Measurements from ENCODE around the gene UBL3.

Gene UBL3

DNA sequence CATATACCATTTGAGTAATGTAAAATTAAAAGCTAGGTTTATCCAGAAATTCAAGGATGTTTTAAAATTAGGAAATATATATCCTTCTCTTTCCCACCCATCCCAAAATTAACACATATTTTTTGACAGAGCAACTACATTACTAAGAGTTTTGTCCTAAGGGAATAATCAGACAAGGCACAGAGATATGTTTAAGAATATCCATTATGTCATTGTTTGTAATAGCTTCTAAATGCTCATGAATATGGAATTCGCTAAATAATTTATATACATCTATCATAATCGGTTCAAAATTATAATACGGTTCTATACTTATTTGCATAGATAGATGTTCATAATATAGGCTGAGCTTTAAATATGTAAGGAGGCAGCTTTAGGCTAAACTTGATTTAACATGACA is 9.8 kb downstream of the UBL3 start:
- Histone ChIP-seq H3K27me3 (replicated peaks; ENCODE audit: control insufficient read depth, insufficient read depth, low read length) (no peaks in the 10 kb centered on the region), H3K9ac (ENCODE audit: low read length) (no peak overlapping the region), H3K4me3 (ENCODE audit: low read length) (no peak overlapping the region), H3K36me3 (ENCODE audit: control insufficient read depth, insufficient read depth, low read length, severe bottlenecking) (no peaks in the 10 kb centered on the region), H3K9me3 (ENCODE audit: control insufficient read depth, low read length) (no peaks in the 10 kb centered on the region), H3K4me1 (ENCODE audit: control insufficient read depth, insufficient read depth, low read length) (peaks cover 32% of the 10 kb centered on the region)
- DNase-seq (ENCODE audit: low read depth): no peak

GRCh38 chr13:29835280-29836061 is 14.9 kb downstream of the UBL3 start:
- Histone ChIP-seq H3K9ac (ENCODE audit: low read length) (no peak overlapping the region), H3K4me1 (ENCODE audit: control insufficient read depth, insufficient read depth, low read length) (peaks cover 14% of the 10 kb centered on the region), H3K9me3 (ENCODE audit: control insufficient read depth, low read length) (no peaks in the 10 kb centered on the region), H3K36me3 (ENCODE audit: control insufficient read depth, insufficient read depth, low read length, severe bottlenecking) (no peaks in the 10 kb centered on the region), H3K27me3 (replicated peaks; ENCODE audit: control insufficient read depth, insufficient read depth, low read length) (no peaks in the 10 kb centered on the region), H3K4me3 (ENCODE audit: low read length) (no peak overlapping the region)
- DNase-seq (ENCODE audit: low read depth): no peak

GRCh38 chr13:29832761-29833298 is 17.6 kb downstream of the UBL3 start:
- Histone ChIP-seq H3K27me3 (replicated peaks; ENCODE audit: control insufficient read depth, insufficient read depth, low read length) (no peaks in the 10 kb centered on the region), H3K9ac (ENCODE audit: low read length) (no peak overlapping the region), H3K4me1 (ENCODE audit: control insufficient read depth, insufficient read depth, low read length) (peaks cover 5% of the 10 kb centered on the region), H3K9me3 (ENCODE audit: control insufficient read depth, low read length) (no peaks in the 10 kb centered on the region), H3K4me3 (ENCODE audit: low read length) (no peak overlapping the region), H3K36me3 (ENCODE audit: control insufficient read depth, insufficient read depth, low read length, severe bottlenecking) (no peaks in the 10 kb centered on the region)
- DNase-seq (ENCODE audit: low read depth): no peak

DNA sequence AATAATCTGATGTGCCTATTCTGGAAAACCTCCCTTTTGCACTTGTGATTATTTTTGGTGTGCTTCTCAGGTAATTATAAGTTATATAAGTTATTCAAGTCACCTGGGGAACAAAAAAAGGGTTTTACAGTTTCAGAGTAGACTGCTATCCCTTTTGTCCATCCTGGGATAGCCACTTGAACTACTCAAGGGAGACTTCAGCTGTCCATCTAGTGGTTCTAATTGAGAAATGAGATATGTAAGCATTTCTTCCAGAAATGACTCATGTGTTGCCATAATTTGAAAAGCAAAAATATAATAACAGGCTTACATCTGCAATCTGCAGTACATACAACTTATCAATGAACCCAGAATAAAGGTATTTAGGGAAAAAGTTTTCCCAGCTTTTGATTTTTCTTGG is 20.4 kb downstream of the UBL3 start:
- no peak for DNase-seq (ENCODE audit: low read depth)
- Histone ChIP-seq H3K27me3 (replicated peaks; ENCODE audit: control insufficient read depth, insufficient read depth, low read length) (no peaks in the 10 kb centered on the region), H3K4me3 (ENCODE audit: low read length) (no peak overlapping the region), H3K9ac (ENCODE audit: low read length) (no peak overlapping the region), H3K9me3 (ENCODE audit: control insufficient read depth, low read length) (no peaks in the 10 kb centered on the region), H3K4me1 (ENCODE audit: control insufficient read depth, insufficient read depth, low read length) (peaks cover 5% of the 10 kb centered on the region), H3K36me3 (ENCODE audit: control insufficient read depth, insufficient read depth, low read length, severe bottlenecking) (no peaks in the 10 kb centered on the region)

DNA sequence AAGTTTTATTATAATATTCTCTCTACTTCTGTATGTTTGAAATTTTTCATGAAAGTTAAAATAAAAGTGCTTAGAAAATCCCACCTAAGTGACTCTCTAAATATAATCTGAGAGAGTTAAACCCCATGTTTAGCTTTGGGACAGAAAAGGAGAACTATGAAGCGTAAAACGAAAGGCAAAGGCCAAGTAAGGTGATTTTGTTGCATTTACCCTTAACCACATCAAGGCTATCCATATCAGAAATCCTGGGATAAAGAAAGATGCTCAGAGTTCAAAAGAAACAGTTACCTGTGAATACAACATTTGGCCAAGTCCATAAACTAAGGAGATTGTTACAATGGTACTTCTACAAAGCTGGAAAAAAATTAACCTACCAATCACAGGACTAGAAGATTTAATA is 31.3 kb downstream of the UBL3 start:
- peaks cover 11% of the 10 kb centered on the region for H3K4me1 ChIP-seq (ENCODE audit: control insufficient read depth, insufficient read depth, low read length)
- H3K9me3 ChIP-seq (ENCODE audit: control insufficient read depth, low read length): no peaks in the 10 kb centered on the region
- H3K27me3 ChIP-seq (replicated peaks; ENCODE audit: control insufficient read depth, insufficient read depth, low read length): no peaks in the 10 kb centered on the region
- no peaks in the 10 kb centered on the region for H3K36me3 ChIP-seq (ENCODE audit: control insufficient read depth, insufficient read depth, low read length, severe bottlenecking)
- no peak for DNase-seq (ENCODE audit: low read depth)
- H3K4me3 ChIP-seq (ENCODE audit: low read length): no peak overlapping the region
- no peak overlapping the region for H3K9ac ChIP-seq (ENCODE audit: low read length)

DNA sequence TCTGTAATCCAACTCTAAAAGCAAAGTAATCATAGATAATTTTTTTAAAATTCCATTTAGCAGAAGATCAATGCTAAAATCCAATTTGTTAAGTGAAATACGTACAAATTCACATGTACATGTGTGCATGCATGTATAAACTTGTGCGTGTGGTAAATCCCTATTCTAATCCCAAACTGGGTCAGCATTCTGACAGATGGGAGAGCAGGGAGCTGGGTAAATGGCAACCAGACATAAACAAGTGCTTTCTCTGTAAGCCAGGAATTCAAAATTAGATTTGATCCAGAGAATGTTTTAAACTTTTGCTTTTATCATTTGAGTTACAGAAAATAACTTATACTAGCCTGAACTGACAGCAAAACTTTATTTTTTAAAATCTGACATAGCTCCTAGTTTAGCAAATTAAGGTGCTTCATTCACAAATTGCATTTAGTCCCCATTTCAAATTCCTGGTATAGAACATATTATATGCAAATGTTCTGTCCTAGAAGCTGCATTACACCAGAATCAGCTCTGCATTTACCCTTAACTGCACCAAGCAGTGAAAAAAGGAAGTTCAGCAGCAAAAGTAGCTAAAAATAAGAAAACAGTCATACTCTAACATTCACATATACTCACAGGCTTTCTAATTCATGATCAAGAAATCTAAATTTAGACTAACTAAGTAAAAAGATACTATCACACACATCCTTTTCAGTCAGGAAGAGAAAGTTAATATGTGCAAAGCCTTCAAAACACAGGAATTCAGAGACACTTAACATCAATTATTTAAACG is 32.6 kb downstream of the UBL3 start:
- H3K27me3 ChIP-seq (replicated peaks; ENCODE audit: control insufficient read depth, insufficient read depth, low read length): no peaks in the 10 kb centered on the region
- no peaks in the 10 kb centered on the region for H3K36me3 ChIP-seq (ENCODE audit: control insufficient read depth, insufficient read depth, low read length, severe bottlenecking)
- peak overlapping the region; percentile 13 for H3K4me3 ChIP-seq (ENCODE audit: low read length)
- H3K9me3 ChIP-seq (ENCODE audit: control insufficient read depth, low read length): no peaks in the 10 kb centered on the region
- H3K4me1 ChIP-seq (ENCODE audit: control insufficient read depth, insufficient read depth, low read length): peaks cover 11% of the 10 kb centered on the region
- DNase-seq (ENCODE audit: low read depth): no peak
- no peak overlapping the region for H3K9ac ChIP-seq (ENCODE audit: low read length)

DNA sequence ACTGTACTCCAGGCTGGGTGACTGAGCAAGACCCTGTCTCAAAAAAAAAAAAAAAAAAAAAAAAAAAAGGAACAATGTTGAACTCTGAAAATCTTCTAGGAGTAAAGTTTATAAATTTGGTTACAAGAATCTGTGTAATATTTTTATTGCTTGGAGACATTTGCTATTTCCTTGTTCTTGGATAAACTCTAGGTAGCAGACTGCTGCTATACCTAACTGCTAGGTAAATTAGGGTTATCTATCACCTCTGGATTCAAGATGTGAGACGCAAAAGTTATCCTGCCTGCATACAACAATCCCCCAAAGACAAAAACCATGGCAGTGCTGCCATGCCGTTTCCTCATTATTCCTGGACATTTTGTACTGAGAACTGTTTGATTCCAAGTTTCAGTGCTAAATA is 33.7 kb downstream of the UBL3 start:
- H3K36me3 ChIP-seq (ENCODE audit: control insufficient read depth, insufficient read depth, low read length, severe bottlenecking): no peaks in the 10 kb centered on the region
- H3K9ac ChIP-seq (ENCODE audit: low read length): no peak overlapping the region
- H3K27me3 ChIP-seq (replicated peaks; ENCODE audit: control insufficient read depth, insufficient read depth, low read length): no peaks in the 10 kb centered on the region
- no peak overlapping the region for H3K4me3 ChIP-seq (ENCODE audit: low read length)
- no peaks in the 10 kb centered on the region for H3K9me3 ChIP-seq (ENCODE audit: control insufficient read depth, low read length)
- H3K4me1 ChIP-seq (ENCODE audit: control insufficient read depth, insufficient read depth, low read length): peaks cover 11% of the 10 kb centered on the region
- no peak for DNase-seq (ENCODE audit: low read depth)

- peaks cover 12% of the 10 kb centered on the region for H3K4me1 ChIP-seq (ENCODE audit: control insufficient read depth, insufficient read depth, low read length)
- no peaks in the 10 kb centered on the region for H3K27me3 ChIP-seq (replicated peaks; ENCODE audit: control insufficient read depth, insufficient read depth, low read length)
- H3K9me3 ChIP-seq (ENCODE audit: control insufficient read depth, low read length): no peaks in the 10 kb centered on the region
- DNase-seq (ENCODE audit: low read depth): no peak
- no peak overlapping the region for H3K9ac ChIP-seq (ENCODE audit: low read length)
- H3K4me3 ChIP-seq (ENCODE audit: low read length): no peak overlapping the region
- no peaks in the 10 kb centered on the region for H3K36me3 ChIP-seq (ENCODE audit: control insufficient read depth, insufficient read depth, low read length, severe bottlenecking)
These were observed 35.1 kb downstream of the UBL3 start for GRCh38 chr13:29815336-29815735.

DNA sequence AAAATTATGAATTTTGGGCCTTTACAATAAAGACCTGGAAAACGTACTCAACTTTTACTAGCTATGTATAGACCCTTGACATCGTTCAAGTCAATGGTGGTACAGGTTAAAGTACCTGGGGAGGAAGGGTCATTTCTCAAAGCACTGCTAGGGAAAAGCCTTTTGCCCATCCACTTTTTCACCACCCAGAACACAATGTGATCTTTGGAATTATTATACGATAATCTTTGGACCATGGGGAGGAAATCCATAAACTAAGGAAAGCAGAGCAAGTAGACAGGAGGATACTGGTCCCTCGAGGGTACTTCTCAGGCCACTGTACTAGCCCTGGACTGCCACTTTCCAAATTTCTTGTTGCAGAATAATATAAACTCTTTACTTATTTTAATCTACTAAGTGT is 39.5 kb downstream of the UBL3 start:
- Histone ChIP-seq H3K9ac (ENCODE audit: low read length) (no peak overlapping the region), H3K4me3 (ENCODE audit: low read length) (no peak overlapping the region)
- no peak for DNase-seq (ENCODE audit: low read depth)

GRCh38 chr13:29810145-29810742 is 40.2 kb downstream of the UBL3 start:
- no peak overlapping the region for H3K9ac ChIP-seq (ENCODE audit: low read length)
- H3K4me3 ChIP-seq (ENCODE audit: low read length): no peak overlapping the region
- H3K4me1 ChIP-seq (ENCODE audit: control insufficient read depth, insufficient read depth, low read length): peaks cover 17% of the 10 kb centered on the region
- H3K9me3 ChIP-seq (ENCODE audit: control insufficient read depth, low read length): no peaks in the 10 kb centered on the region
- no peak for DNase-seq (ENCODE audit: low read depth)
- no peaks in the 10 kb centered on the region for H3K27me3 ChIP-seq (replicated peaks; ENCODE audit: control insufficient read depth, insufficient read depth, low read length)
- no peaks in the 10 kb centered on the region for H3K36me3 ChIP-seq (ENCODE audit: control insufficient read depth, insufficient read depth, low read length, severe bottlenecking)

More for the DNA sequence above, 39.5 kb downstream of the UBL3 start:
- no peaks in the 10 kb centered on the region for H3K36me3 ChIP-seq (ENCODE audit: control insufficient read depth, insufficient read depth, low read length, severe bottlenecking)
- H3K27me3 ChIP-seq (replicated peaks; ENCODE audit: control insufficient read depth, insufficient read depth, low read length): no peaks in the 10 kb centered on the region
- no peaks in the 10 kb centered on the region for H3K9me3 ChIP-seq (ENCODE audit: control insufficient read depth, low read length)
- peaks cover 17% of the 10 kb centered on the region for H3K4me1 ChIP-seq (ENCODE audit: control insufficient read depth, insufficient read depth, low read length)

- no peak for DNase-seq (ENCODE audit: low read depth)
- no peaks in the 10 kb centered on the region for H3K9me3 ChIP-seq (ENCODE audit: control insufficient read depth, low read length)
- peaks cover 17% of the 10 kb centered on the region for H3K4me1 ChIP-seq (ENCODE audit: control insufficient read depth, insufficient read depth, low read length)
- no peak overlapping the region for H3K9ac ChIP-seq (ENCODE audit: low read length)
- no peak overlapping the region for H3K4me3 ChIP-seq (ENCODE audit: low read length)
- no peaks in the 10 kb centered on the region for H3K27me3 ChIP-seq (replicated peaks; ENCODE audit: control insufficient read depth, insufficient read depth, low read length)
- H3K36me3 ChIP-seq (ENCODE audit: control insufficient read depth, insufficient read depth, low read length, severe bottlenecking): no peaks in the 10 kb centered on the region
These were observed 42.2 kb downstream of the UBL3 start for GRCh38 chr13:29808264-29808663.

Measured in adipocyte (in vitro differentiated cells).